GM23338 (cell line): Measurements from ENCODE around the gene VDR. TPM values are rescaled to one million over a fixed set of nuclear protein-coding genes. Genes with fewer than 3 reads are reported as not detected.

Experiments
- ATAC-seq: fragments of 200-7000 bp; cut with Tn5 transposase; 3 replicates; pipeline ENCODE4 v1.9.1; 2020
- DNase-seq: peaks from one replicate; pipeline ENCODE4 v3.0.0-alpha.2; 2015; ENCODE audit warnings: low spot score
- H2AFZ ChIP-seq: fragments of 200-600 bp; sonication (generic); 2 replicates; pipeline ENCODE4 v1.8.0; 2016; ENCODE audit warnings: antibody characterized with exemption, mild to moderate bottlenecking, moderate library complexity
- H3F3A ChIP-seq: fragments of 200-600 bp; sonication (generic); replicated peaks from 2 replicates; pipeline ENCODE4 v1.8.0; 2017; ENCODE audit warnings: antibody characterized with exemption, mixed run types, low read depth
- H3K27ac ChIP-seq: fragments of 200-600 bp; sonication (generic); 2 replicates; pipeline ENCODE4 v1.6.1; 2016; ENCODE audit warnings: low read depth
- H3K27me3 ChIP-seq: fragments of 200-600 bp; sonication (generic); 2 replicates; pipeline ENCODE4 v1.8.0; 2016; ENCODE audit warnings: mild to moderate bottlenecking, mixed run types, moderate library complexity; ENCODE audit not compliant: insufficient read depth
- H3K36me3 ChIP-seq: fragments of 200-600 bp; sonication (generic); 2 replicates; pipeline ENCODE4 v1.8.0; 2016; ENCODE audit warnings: mild to moderate bottlenecking; ENCODE audit not compliant: insufficient read depth
- H3K4me1 ChIP-seq: fragments of 200-600 bp; sonication (generic); 2 replicates; pipeline ENCODE4 v1.8.0; 2016; ENCODE audit warnings: mild to moderate bottlenecking, moderate library complexity; ENCODE audit not compliant: insufficient read depth
- H3K4me2 ChIP-seq: fragments of 200-600 bp; sonication (generic); 2 replicates; pipeline ENCODE4 v1.7.1; 2017; ENCODE audit warnings: mixed run types
- H3K4me3 ChIP-seq: fragments of 200-600 bp; sonication (generic); 2 replicates; pipeline ENCODE4 v1.6.1; 2016; ENCODE audit warnings: mixed run types
- H3K79me2 ChIP-seq: fragments of 200-600 bp; sonication (generic); replicated peaks from 2 replicates; pipeline ENCODE4 v1.8.0; 2017; ENCODE audit warnings: mild to moderate bottlenecking; ENCODE audit not compliant: insufficient read depth
- H3K9me2 ChIP-seq: fragments of 200-600 bp; sonication (generic); 2 replicates; pipeline ENCODE4 v1.8.0; 2017; ENCODE audit not compliant: insufficient read depth
- H4K20me1 ChIP-seq: fragments of 200-600 bp; sonication (generic); replicated peaks from 2 replicates; pipeline ENCODE4 v1.8.0; 2017; ENCODE audit warnings: mild to moderate bottlenecking; ENCODE audit not compliant: insufficient read depth
- H3K27ac Mint-ChIP-seq: 2 replicates; pipeline ENCODE4 v1.8.0; 2020; ENCODE audit warnings: inconsistent platforms, mild to moderate bottlenecking, moderate library complexity, mixed read lengths
- H3K27me3 Mint-ChIP-seq: 3 replicates; pipeline ENCODE4 v1.8.0; 2022; ENCODE audit warnings: low read depth, mild to moderate bottlenecking, moderate library complexity, mixed read lengths, inconsistent platforms; ENCODE audit not compliant: insufficient read depth, poor library complexity
- H3K36me3 Mint-ChIP-seq: 3 replicates; pipeline ENCODE4 v1.8.0; 2021; ENCODE audit warnings: low read depth, mild to moderate bottlenecking, inconsistent platforms, moderate library complexity, mixed read lengths
- H3K4me1 Mint-ChIP-seq: 3 replicates; pipeline ENCODE4 v1.8.0; 2020; ENCODE audit warnings: mild to moderate bottlenecking, inconsistent platforms, mixed read lengths
- H3K4me3 Mint-ChIP-seq: 3 replicates; pipeline ENCODE4 v1.8.0; 2021; ENCODE audit warnings: moderate library complexity, mild to moderate bottlenecking, inconsistent platforms, mixed read lengths
- H3K9me3 Mint-ChIP-seq: 3 replicates; pipeline ENCODE4 v1.8.0; 2020; ENCODE audit warnings: moderate library complexity, mild to moderate bottlenecking, inconsistent platforms, mixed read lengths
- CREB1 ChIP-seq: fragments of 250-450 bp; sonication (Bioruptor Pico); IDR thresholded peaks from 2 replicates; pipeline ENCODE4 v1.5.0; 2020; ENCODE audit warnings: low read depth, mild to moderate bottlenecking, moderate library complexity
- ETS1 ChIP-seq: IDR thresholded peaks from 2 replicates; pipeline ENCODE4 v1.6.1; 2016; ENCODE audit warnings: antibody characterized with exemption
- EZH2 ChIP-seq: fragments of 200-600 bp; sonication (generic); IDR thresholded peaks from one replicate; pipeline ENCODE4 v1.8.0; 2017; ENCODE audit warnings: antibody characterized with exemption, mild to moderate bottlenecking, low read depth; ENCODE audit not compliant: unreplicated experiment
- EZH2phosphoT487 ChIP-seq: fragments of 200-600 bp; sonication (generic); IDR thresholded peaks from one replicate; pipeline ENCODE4 v1.8.1; 2018; ENCODE audit warnings: antibody characterized with exemption; ENCODE audit not compliant: unreplicated experiment
- JUNB ChIP-seq: IDR thresholded peaks from one replicate; pipeline ENCODE4 v1.6.1; 2016; ENCODE audit warnings: antibody characterized with exemption; ENCODE audit not compliant: unreplicated experiment
- NANOG ChIP-seq: IDR thresholded peaks from 2 replicates; pipeline ENCODE4 v1.6.1; 2016; ENCODE audit warnings: antibody characterized with exemption, borderline replicate concordance
- POLR2AphosphoS5 ChIP-seq: IDR thresholded peaks from 2 replicates; pipeline ENCODE4 v1.6.1; 2016; ENCODE audit warnings: antibody characterized with exemption, low read depth
- STAT1 ChIP-seq: IDR thresholded peaks from one replicate; pipeline ENCODE4 v1.6.1; 2016; ENCODE audit warnings: antibody characterized with exemption; ENCODE audit not compliant: unreplicated experiment
- ZNF114 ChIP-seq: fragments of 250-450 bp; sonication (Bioruptor Pico); IDR thresholded peaks from 2 replicates; pipeline ENCODE4 v1.5.0; 2020; ENCODE audit warnings: mild to moderate bottlenecking, moderate library complexity
- ZNF331 ChIP-seq: fragments of 250-450 bp; sonication (Bioruptor Pico); IDR thresholded peaks from 2 replicates; pipeline ENCODE4 v1.5.0; 2020; ENCODE audit warnings: low read depth, mild to moderate bottlenecking, moderate library complexity
- polyA plus RNA-seq: library from polyadenylated mRNA; unstranded; fragments of >200 nt; fragmentation: Nextera tagmentation; extraction: Ambion mirVana; gene quantifications from 2 replicates; pipeline ENCODE4 v1.2.1, GENCODE V29; 2016
- total RNA-seq: library from RNA; depleted of rRNA; stranded (reverse); fragments of >200 nt; shearing (Covaris generic); gene quantifications from 2 replicates; pipeline ENCODE4 v1.2.3, GENCODE V29; 2014
- TF ChIP-seq, protein P1 (sequence below): IDR thresholded peaks from one replicate; pipeline ENCODE4 v1.6.1; 2018; ENCODE audit warnings: antibody characterized with exemption; ENCODE audit not compliant: unreplicated experiment

The VDR gene
- total and polyA plus RNA-seq, 2 experiments from 2014 or later: 0.37 to 1.4 TPM

GRCh38 chr12:47901718-47902093 lies 3.1 kb downstream of the VDR start:
- no peaks in the 10 kb centered on the region for H3K9me2 ChIP-seq
- no peak overlapping the region for H3K27ac ChIP-seq
- ATAC-seq: no peak
- Mint-ChIP-seq H3K27me3 (peaks cover 40% of the 10 kb centered on the region), H3K4me3 (no peak overlapping the region), H3K36me3 (no peaks in the 10 kb centered on the region), H3K9me3 (no peaks in the 10 kb centered on the region), H3K4me1 (peaks cover 22% of the 10 kb centered on the region; the same call in 2 of the 3 replicates), H3K27ac (no peak overlapping the region)
- H3K36me3 ChIP-seq: no peaks in the 10 kb centered on the region
- H3K4me2 ChIP-seq: no peak overlapping the region
- 0 out of 2 replicates have a peak, but pooled peaks cover 3% of the 10 kb centered on the region for H3F3A ChIP-seq
- H3K79me2 ChIP-seq: no peaks in the 10 kb centered on the region
- no peak for DNase-seq
- no peak overlapping the region for H2AFZ ChIP-seq
- peaks cover 42% of the 10 kb centered on the region for H3K27me3 ChIP-seq
- TF ChIP-seq ZNF331: no peak
- no peak for TF ChIP-seq JUNB
- TF ChIP-seq EZH2phosphoT487: no peak
- TF ChIP-seq EZH2: no peak
- TF ChIP-seq POLR2AphosphoS5: no peak
- TF ChIP-seq NANOG: no peak
- TF ChIP-seq ETS1: no peak
- no peak for TF ChIP-seq STAT1
- TF ChIP-seq, protein P1, sequence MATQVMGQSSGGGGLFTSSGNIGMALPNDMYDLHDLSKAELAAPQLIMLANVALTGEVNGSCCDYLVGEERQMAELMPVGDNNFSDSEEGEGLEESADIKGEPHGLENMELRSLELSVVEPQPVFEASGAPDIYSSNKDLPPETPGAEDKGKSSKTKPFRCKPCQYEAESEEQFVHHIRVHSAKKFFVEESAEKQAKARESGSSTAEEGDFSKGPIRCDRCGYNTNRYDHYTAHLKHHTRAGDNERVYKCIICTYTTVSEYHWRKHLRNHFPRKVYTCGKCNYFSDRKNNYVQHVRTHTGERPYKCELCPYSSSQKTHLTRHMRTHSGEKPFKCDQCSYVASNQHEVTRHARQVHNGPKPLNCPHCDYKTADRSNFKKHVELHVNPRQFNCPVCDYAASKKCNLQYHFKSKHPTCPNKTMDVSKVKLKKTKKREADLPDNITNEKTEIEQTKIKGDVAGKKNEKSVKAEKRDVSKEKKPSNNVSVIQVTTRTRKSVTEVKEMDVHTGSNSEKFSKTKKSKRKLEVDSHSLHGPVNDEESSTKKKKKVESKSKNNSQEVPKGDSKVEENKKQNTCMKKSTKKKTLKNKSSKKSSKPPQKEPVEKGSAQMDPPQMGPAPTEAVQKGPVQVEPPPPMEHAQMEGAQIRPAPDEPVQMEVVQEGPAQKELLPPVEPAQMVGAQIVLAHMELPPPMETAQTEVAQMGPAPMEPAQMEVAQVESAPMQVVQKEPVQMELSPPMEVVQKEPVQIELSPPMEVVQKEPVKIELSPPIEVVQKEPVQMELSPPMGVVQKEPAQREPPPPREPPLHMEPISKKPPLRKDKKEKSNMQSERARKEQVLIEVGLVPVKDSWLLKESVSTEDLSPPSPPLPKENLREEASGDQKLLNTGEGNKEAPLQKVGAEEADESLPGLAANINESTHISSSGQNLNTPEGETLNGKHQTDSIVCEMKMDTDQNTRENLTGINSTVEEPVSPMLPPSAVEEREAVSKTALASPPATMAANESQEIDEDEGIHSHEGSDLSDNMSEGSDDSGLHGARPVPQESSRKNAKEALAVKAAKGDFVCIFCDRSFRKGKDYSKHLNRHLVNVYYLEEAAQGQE: no peak
- TF ChIP-seq CREB1 (CRISPR knock-in tag): no peak
- H3K4me3 ChIP-seq: no peak overlapping the region
- no peaks in the 10 kb centered on the region for H4K20me1 ChIP-seq
- H3K4me1 ChIP-seq: peaks cover 13% of the 10 kb centered on the region; the same call in 1 of the 2 replicates

GRCh38 chr12:47901063-47901717 lies 3.6 kb downstream of the VDR start:
- H3K4me1 ChIP-seq: peaks cover 19% of the 10 kb centered on the region; the same call in 1 of the 2 replicates
- no peak overlapping the region for H3K4me2 ChIP-seq

More at GRCh38 chr12:47901063-47901717, 3.6 kb downstream of the VDR start:
- Mint-ChIP-seq H3K36me3 (no peaks in the 10 kb centered on the region), H3K4me3 (no peak overlapping the region), H3K4me1 (peaks cover 27% of the 10 kb centered on the region; the same call in 2 of the 3 replicates), H3K9me3 (no peaks in the 10 kb centered on the region), H3K27me3 (peaks cover 38% of the 10 kb centered on the region), H3K27ac (no peak overlapping the region)
- Histone ChIP-seq H3K36me3 (no peaks in the 10 kb centered on the region), H3F3A (0 out of 2 replicates have a peak, but pooled peaks cover 3% of the 10 kb centered on the region), H2AFZ (no peak overlapping the region), H3K9me2 (no peaks in the 10 kb centered on the region), H3K27ac (no peak overlapping the region), H3K27me3 (peaks cover 36% of the 10 kb centered on the region), H3K4me3 (no peak overlapping the region), H3K79me2 (no peaks in the 10 kb centered on the region), H4K20me1 (no peaks in the 10 kb centered on the region)
- TF ChIP-seq, protein P1: no peak
- TF ChIP-seq STAT1 (no peak), ZNF114 (no peak), EZH2phosphoT487 (no peak)
- ATAC-seq (no peak), DNase-seq (no peak)
